B cell (primary cell): ENCODE measurements around the gene CCDC191. TPM values are rescaled to one million over a fixed set of nuclear protein-coding genes. Genes with fewer than 3 reads are reported as not detected.

ENCODE experiments used
- ATAC-seq: fragments of 200-7000 bp; cut with Tn5 transposase; one replicate; pipeline ENCODE4 v1.10.0; 2021; ENCODE audit warnings: low read depth, mild to moderate bottlenecking, moderate number of reproducible peaks, moderate library complexity
- CTCF ChIA-PET: fragments of 350-600 bp; sonication (Branson Sonifier 250); formaldehyde crosslinking; loops from one replicate; lab custom pipeline; 2021; ENCODE audit warnings: antibody characterized with exemption, inconsistent platforms; lab: Charles Lee
- POLR2A ChIA-PET: fragments of 350-600 bp; sonication (Branson Sonifier 250); formaldehyde crosslinking; loops from one replicate; lab custom pipeline; 2021; ENCODE audit warnings: antibody characterized with exemption; lab: Charles Lee
- DNase-seq: peaks from one replicate; pipeline ENCODE4 v3.0.0; 2013
- H2AFZ ChIP-seq: 2 replicates; pipeline ENCODE4 v1.6.1; 2012; ENCODE audit warnings: mild to moderate bottlenecking, low read depth, low read length; ENCODE audit not compliant: insufficient read depth, poor library complexity, severe bottlenecking
- H3K27ac ChIP-seq, 2 donors: 1 replicate in 1 of 2; 2 replicates in 1 of 2; pipeline ENCODE4 v1.5.1; 2012 to 2013; ENCODE audit warnings: low read length in 2 of 2, mild to moderate bottlenecking in 2 of 2, moderate library complexity in 1 of 2
- H3K27me3 ChIP-seq, 4 experiments: fragments of 200-600 bp in 1 of 4; sonication (generic) in 1 of 4; replicated peaks in 1 of 4; 1 replicate in 2 of 4; 2 replicates in 2 of 4; pipeline versions ENCODE4 v1.6.1 to v1.7.0; 2013 to 2016; ENCODE audit warnings: low read length in 3 of 4, mild to moderate bottlenecking in 2 of 4, mixed read lengths in 1 of 4, moderate library complexity in 1 of 4; ENCODE audit not compliant: insufficient read depth in 4 of 4, control insufficient read depth in 3 of 4; ENCODE audit errors: control extremely low read depth in 1 of 4
- H3K36me3 ChIP-seq, 2 experiments: replicated peaks in 1 of 2; 1 replicate in 1 of 2; 2 replicates in 1 of 2; pipeline versions ENCODE4 v1.6.1 to v1.7.1; 2013; ENCODE audit warnings: low read length in 1 of 2; ENCODE audit not compliant: insufficient read depth in 2 of 2, control insufficient read depth in 1 of 2; ENCODE audit errors: control extremely low read depth in 1 of 2, extremely low read depth in 1 of 2
- H3K4me1 ChIP-seq, 2 donors: fragments of 200-600 bp in 1 of 2; sonication (generic) in 1 of 2; 1 replicate in 1 of 2; 2 replicates in 1 of 2; pipeline versions ENCODE4 v1.5.1 to v1.6.1; 2013 to 2017; ENCODE audit warnings: low read length in 2 of 2; ENCODE audit not compliant: control insufficient read depth in 2 of 2, insufficient read depth in 2 of 2
- H3K4me2 ChIP-seq: replicated peaks from 2 replicates; pipeline ENCODE3; 2012; ENCODE audit warnings: mild to moderate bottlenecking, low read depth, low read length; ENCODE audit not compliant: poor library complexity, severe bottlenecking
- H3K4me3 ChIP-seq, 5 experiments: fragments of 200-600 bp in 1 of 5; sonication (generic) in 1 of 5; 1 replicate in 3 of 5; 2 replicates in 2 of 5; pipeline versions ENCODE4 v1.5.1 to v1.7.0; 2011 to 2016; ENCODE audit warnings: low read length in 4 of 5, mild to moderate bottlenecking in 4 of 5, low read depth in 2 of 5, control low read depth in 1 of 5, moderate library complexity in 1 of 5; ENCODE audit not compliant: insufficient read depth in 1 of 5; ENCODE audit errors: control extremely low read depth in 1 of 5, extremely low read depth in 1 of 5
- H3K79me2 ChIP-seq: fragments of 200-600 bp; sonication (generic); one replicate; pipeline ENCODE4 v1.6.0; 2016; ENCODE audit warnings: low read length; ENCODE audit not compliant: control insufficient read depth, insufficient read depth
- H3K9ac ChIP-seq: fragments of 200-600 bp; sonication (generic); 2 replicates; pipeline ENCODE4 v1.6.1; 2017; ENCODE audit warnings: mild to moderate bottlenecking, low read length, moderate library complexity
- H3K9me3 ChIP-seq, 3 donors: one replicate each; pipeline versions ENCODE4 v1.6.1 to v1.7.1; 2013; ENCODE audit warnings: low read length in 2 of 3; ENCODE audit not compliant: control insufficient read depth in 2 of 3, insufficient read depth in 1 of 3; ENCODE audit errors: control extremely low read depth in 1 of 3
- H4K20me1 ChIP-seq: 2 replicates; pipeline ENCODE4 v1.6.0; 2012; ENCODE audit warnings: mild to moderate bottlenecking, low read length; ENCODE audit not compliant: insufficient read depth, control insufficient read depth, poor library complexity, severe bottlenecking
- H3K27ac Mint-ChIP-seq: one replicate; pipeline ENCODE4 v1.8.0; 2021; ENCODE audit warnings: mixed read lengths
- H3K27me3 Mint-ChIP-seq: one replicate; pipeline ENCODE4 v1.8.0; 2021; ENCODE audit warnings: mixed read lengths
- H3K4me1 Mint-ChIP-seq: one replicate; pipeline ENCODE4 v1.8.0; 2021; ENCODE audit warnings: mixed read lengths
- H3K4me3 Mint-ChIP-seq: one replicate; pipeline ENCODE4 v1.8.0; 2021; ENCODE audit warnings: mixed read lengths
- H3K9me3 Mint-ChIP-seq: one replicate; pipeline ENCODE4 v1.8.0; 2022; ENCODE audit warnings: mixed read lengths; ENCODE audit not compliant: insufficient read depth
- CTCF ChIP-seq: fragments of 200-600 bp; IDR thresholded peaks from one replicate; pipeline ENCODE4 v1.8.0; 2022; ENCODE audit warnings: antibody characterized with exemption, mild to moderate bottlenecking
- EZH2 ChIP-seq: IDR thresholded peaks from 2 replicates; pipeline ENCODE4 v1.6.1; 2012; ENCODE audit warnings: borderline replicate concordance, low read depth, mild to moderate bottlenecking, moderate library complexity, low read length; ENCODE audit not compliant: insufficient read depth, poor library complexity, severe bottlenecking
- WGBS: methylation state at CpG from one replicate; pipeline ENCODE4 v1.1.5; 2013; ENCODE audit warnings: missing lambda C conversion rate; ENCODE audit not compliant: insufficient coverage; 5-methylcytosine and 5-hydroxymethylcytosine counted together
- intact Hi-C: fragments of 100-400 bp; cut with micrococcal nuclease; formaldehyde crosslinking; loops from one replicate; pipeline ENCODE4 v1.10.0; 2022
- polyA plus RNA-seq: library from polyadenylated mRNA; depleted of rRNA; stranded (reverse); fragments of >200 nt; gene quantifications from 2 replicates; pipeline ENCODE4 v1.2.3, GENCODE V29; 2012
- total RNA-seq, 2 donors: library from RNA; stranded (reverse); fragments of 120-200 nt in 1 of 2; gene quantifications; 1 replicate in 1 of 2; 2 replicates in 1 of 2; pipeline versions ENCODE4 v1.2.3 to v1.2.4, GENCODE V29; 2013 to 2022

Gene CCDC191
- total and polyA plus RNA-seq, 2 donors (not counting 1 experiment from before 2014, with no cell fraction given), result 26.7 to 47.9 TPM

GRCh38 chr3:114071786-114072185, 15.5 kb upstream of the CCDC191 start:
- Histone ChIP-seq H2AFZ (no peak overlapping the region), H3K9ac (no peak overlapping the region), H3K9me3 (no peaks in the 10 kb centered on the region), H3K4me3 (no peak overlapping the region), H3K27ac (no peak overlapping the region), H3K4me1 (no peaks in the 10 kb centered on the region), H3K4me2 (no peak overlapping the region), H3K79me2 (peaks cover 33% of the 10 kb centered on the region), H4K20me1 (peaks cover 21% of the 10 kb centered on the region), H3K36me3 (peaks cover 9 to 91% of the 10 kb centered on the region in 2 experiments), H3K27me3 (no peaks in the 10 kb centered on the region)
- no peaks in the 10 kb centered on the region for H3K27me3 Mint-ChIP-seq
- no peak overlapping the region for H3K4me3 Mint-ChIP-seq
- POLR2A ChIA-PET, result no interaction called here
- H3K9me3 Mint-ChIP-seq, result no peaks in the 10 kb centered on the region
- no peaks in the 10 kb centered on the region for H3K4me1 Mint-ChIP-seq
- DNase-seq (no peak), ATAC-seq (no peak)
- TF ChIP-seq EZH2 (no peak), CTCF (no peak)
- H3K27ac Mint-ChIP-seq, result no peak overlapping the region
- WGBS, result 100% methylated on average over 1 of the region's 1 CpG
- CTCF ChIA-PET, result interaction anchor here (0.6 kb wide), 2 partner anchors 1070 to 1500 kb away, joined by 3 to 7 read pairs; no protein-coding TSS in a partner anchor
- intact Hi-C loops, result no loop called here

GRCh38 chr3:114068336-114068735, 12.0 kb upstream of the CCDC191 start:
- Histone ChIP-seq H3K79me2 (peaks cover 63% of the 10 kb centered on the region), H3K36me3 (peaks cover 4 to 80% of the 10 kb centered on the region in 2 experiments), H3K9me3 (no peaks in the 10 kb centered on the region), H2AFZ (no peak overlapping the region), H3K4me1 (no peaks in the 10 kb centered on the region), H3K9ac (no peak overlapping the region), H4K20me1 (peaks cover 43% of the 10 kb centered on the region), H3K27me3 (no peaks in the 10 kb centered on the region), H3K4me2 (no peak overlapping the region), H3K27ac (no peak overlapping the region), H3K4me3 (no peak overlapping the region)
- DNase-seq (no peak), ATAC-seq (no peak)
- ChIA-PET CTCF (no interaction called here), POLR2A (no interaction called here)
- intact Hi-C loops, result no loop called here
- H3K27me3 Mint-ChIP-seq, result no peaks in the 10 kb centered on the region
- H3K4me1 Mint-ChIP-seq, result peaks cover 3% of the 10 kb centered on the region
- H3K27ac Mint-ChIP-seq, result no peak overlapping the region
- no CpG with 5 or more reads among the region's 4 CpGs for WGBS
- H3K9me3 Mint-ChIP-seq, result no peaks in the 10 kb centered on the region
- TF ChIP-seq EZH2 (no peak), CTCF (no peak)
- H3K4me3 Mint-ChIP-seq, result no peak overlapping the region
